GM19438 (cell line): ENCODE data around the gene PBRM1.
"Not testable (repeated sequence)": the region's sequence is repeated elsewhere in the genome, so short reads cannot be mapped to it uniquely, and the experiment has no call there.

ENCODE experiments used
- ATAC-seq: cut with Tn5 transposase; IDR thresholded peaks from one replicate; pipeline ENCODE4 v1.9.1; 2021; ENCODE audit warnings: low read depth; ENCODE audit not compliant: unreplicated experiment

Gene PBRM1

GRCh38 chr3:52685709-52686691 lies at the start of gene PBRM1, which contains the start of gene GNL3:
TSS of gene PBRM1 (minus strand) at chr3:52685913.
TSS of gene GNL3 (plus strand) at chr3:52686032. CDS start at chr3:52686093, 61 bp downstream.
- peak; percentile 71 for ATAC-seq

- ATAC-seq = no peak
These were observed 47.7 kb upstream of the PBRM1 start for GRCh38 chr3:52733256-52733891.

- no peak for ATAC-seq
These were observed 45.9 kb upstream of the PBRM1 start for GRCh38 chr3:52731590-52731989.

- no peak for ATAC-seq
These were observed 45.0 kb upstream of the PBRM1 start for GRCh38 chr3:52730681-52731080.

GRCh38 chr3:52728753-52729152 lies 43.0 kb upstream of the PBRM1 start:
- not testable (repeated sequence) for ATAC-seq

GRCh38 chr3:52724511-52724910 lies 38.8 kb upstream of the PBRM1 start:
- no peak for ATAC-seq

GRCh38 chr3:52723935-52724334 lies 38.2 kb upstream of the PBRM1 start:
- no peak for ATAC-seq

GRCh38 chr3:52722491-52722890 lies 36.8 kb upstream of the PBRM1 start:
- no peak for ATAC-seq

- ATAC-seq = no peak
These were observed 36.0 kb upstream of the PBRM1 start for GRCh38 chr3:52721730-52722008.

- no peak for ATAC-seq
These were observed 35.5 kb upstream of the PBRM1 start for GRCh38 chr3:52721002-52721729.

GRCh38 chr3:52719618-52720017 lies 33.9 kb upstream of the PBRM1 start:
- ATAC-seq = no peak

- no peak for ATAC-seq
These were observed 30.1 kb upstream of the PBRM1 start for GRCh38 chr3:52715714-52716305.

GRCh38 chr3:52714335-52715302 lies 28.9 kb upstream of the PBRM1 start:
- ATAC-seq = no peak

- ATAC-seq = no peak
These were observed 26.8 kb upstream of the PBRM1 start for GRCh38 chr3:52712291-52713212.

- no peak for ATAC-seq
These were observed 24.8 kb upstream of the PBRM1 start for GRCh38 chr3:52710512-52710911.

GRCh38 chr3:52707585-52707984 lies 21.9 kb upstream of the PBRM1 start:
- ATAC-seq = no peak

GRCh38 chr3:52705688-52706686 lies 20.3 kb upstream of the PBRM1 start, which contains the start of the genes GLT8D1 and SPCS1:
TSS of gene GLT8D1 (minus strand) at chr3:52705791. CDS start at chr3:52700460, 5,331 bp downstream.
TSS of gene SPCS1 (plus strand) at chr3:52706106. CDS start at chr3:52706247, 141 bp downstream.
- peak; percentile 82 for ATAC-seq
